Measurements from ENCODE around the gene LDLRAD3. TPM values are rescaled to one million over a fixed set of nuclear protein-coding genes. Genes with fewer than 3 reads are reported as not detected.
A peak's percentile ranks its signal among the peaks of the same experiment; 100 is the strongest.

Gene LDLRAD3
- polyA plus RNA-seq, 3 donors = 7.3 to 14.1 (median 10.4) TPM

GRCh38 chr11:35909511-35910265 lies 34.2 kb upstream of the LDLRAD3 start:
- H3K4me3 Mint-ChIP-seq = no peak overlapping the region
- Histone ChIP-seq H3K79me2 (ENCODE audit: insufficient read depth, low read length) (no peaks in the 10 kb centered on the region), H3K4me1 (ENCODE audit: control insufficient read depth in 1 of 2, insufficient read depth in 2 of 2, low read length in 2 of 2) (peaks cover 6 to 21% of the 10 kb centered on the region in 2 donors), H3K27me3 (ENCODE audit: control insufficient read depth in 2 of 2, insufficient read depth in 2 of 2, low read length in 2 of 2) (no peaks in the 10 kb centered on the region), H3K4me2 (replicated peaks; ENCODE audit: extremely low read depth, low read length, poor library complexity, severe bottlenecking) (no peak overlapping the region), H2AFZ (ENCODE audit: insufficient read depth, low read depth, low read length, poor library complexity, severe bottlenecking) (no peak overlapping the region), H4K20me1 (ENCODE audit: insufficient read depth, low read length) (no peaks in the 10 kb centered on the region), H3K9ac (ENCODE audit: insufficient read depth, low read length, poor library complexity, severe bottlenecking) (no peak overlapping the region), H3K9me3 (replicated peaks in 1 of 2; ENCODE audit: control insufficient read depth in 1 of 2, insufficient read depth in 1 of 2, low read length in 2 of 2) (no peaks in the 10 kb centered on the region), H3K4me3 (replicated peaks in 1 of 3; ENCODE audit: low read depth in 2 of 3, low read length in 3 of 3) (no peak overlapping the region), H3K27ac (ENCODE audit: low read depth in 1 of 2, low read length in 2 of 2) (no peak overlapping the region), H3K36me3 (replicated peaks in 1 of 2; ENCODE audit: control insufficient read depth in 1 of 2, insufficient read depth in 2 of 2, low read length in 2 of 2) (no peaks in the 10 kb centered on the region)
- peaks cover 0 to 2% (median 2%) of the 10 kb centered on the region in 3 donors for H3K27me3 Mint-ChIP-seq (ENCODE audit: low read depth in 3 of 3)
- H3K27ac Mint-ChIP-seq = no peak overlapping the region
- H3K9me3 Mint-ChIP-seq = peaks cover 0 to 2% (median 0%) of the 10 kb centered on the region in 7 donors
- H3K36me3 Mint-ChIP-seq = no peaks in the 10 kb centered on the region
- H3K4me1 Mint-ChIP-seq = peaks cover 29% of the 10 kb centered on the region
- intact Hi-C loops (cut with micrococcal nuclease) = no loop called here
- TF ChIP-seq CTCF (IDR thresholded peaks at IDR 0.05) = no peak
- no peak for DNase-seq
- 100% methylated on average over 2 of the region's 3 CpGs for WGBS (ENCODE audit: insufficient coverage)

- Histone ChIP-seq H3K27me3 (ENCODE audit: control insufficient read depth in 2 of 2, insufficient read depth in 2 of 2, low read length in 2 of 2) (no peaks in the 10 kb centered on the region), H3K9me3 (replicated peaks in 1 of 2; ENCODE audit: control insufficient read depth in 1 of 2, insufficient read depth in 1 of 2, low read length in 2 of 2) (no peaks in the 10 kb centered on the region), H3K4me3 (replicated peaks in 1 of 3; ENCODE audit: low read depth in 2 of 3, low read length in 3 of 3) (no peak overlapping the region), H3K79me2 (ENCODE audit: insufficient read depth, low read length) (no peaks in the 10 kb centered on the region), H3K4me1 (ENCODE audit: control insufficient read depth in 1 of 2, insufficient read depth in 2 of 2, low read length in 2 of 2) (peaks cover 6 to 21% of the 10 kb centered on the region in 2 donors), H3K9ac (ENCODE audit: insufficient read depth, low read length, poor library complexity, severe bottlenecking) (no peak overlapping the region), H3K27ac (ENCODE audit: low read depth in 1 of 2, low read length in 2 of 2) (no peak overlapping the region), H3K4me2 (replicated peaks; ENCODE audit: extremely low read depth, low read length, poor library complexity, severe bottlenecking) (no peak overlapping the region), H3K36me3 (replicated peaks in 1 of 2; ENCODE audit: control insufficient read depth in 1 of 2, insufficient read depth in 2 of 2, low read length in 2 of 2) (no peaks in the 10 kb centered on the region), H2AFZ (ENCODE audit: insufficient read depth, low read depth, low read length, poor library complexity, severe bottlenecking) (no peak overlapping the region), H4K20me1 (ENCODE audit: insufficient read depth, low read length) (no peaks in the 10 kb centered on the region)
- Mint-ChIP-seq H3K36me3 (no peaks in the 10 kb centered on the region), H3K9me3 (peaks cover 0 to 2% (median 0%) of the 10 kb centered on the region in 7 donors), H3K4me1 (peaks cover 20% of the 10 kb centered on the region), H3K27me3 (ENCODE audit: low read depth in 3 of 3) (peaks cover 0 to 2% (median 0%) of the 10 kb centered on the region in 3 donors), H3K4me3 (no peak overlapping the region), H3K27ac (no peak overlapping the region)
- intact Hi-C loops (cut with micrococcal nuclease) = no loop called here
- DNase-seq = peak in 1 of 3 donors; percentile 10
- no peak for TF ChIP-seq CTCF (IDR thresholded peaks at IDR 0.05)
- 38% methylated on average over 3 of the region's 6 CpGs for WGBS (ENCODE audit: insufficient coverage)
Measured at GRCh38 chr11:35911013-35911412, 32.8 kb upstream of the LDLRAD3 start.
